IMR-90 (cell line): ENCODE results near the gene ZBTB38. TPM values are rescaled to one million over a fixed set of nuclear protein-coding genes. Genes with fewer than 3 reads are reported as not detected.

Experiments used
- ATAC-seq: fragments of 200-7000 bp; cut with Tn5 transposase; 2 replicates; pipeline ENCODE4 v1.9.1; 2020; ENCODE audit warnings: low read depth, mild to moderate bottlenecking, moderate library complexity
- BruUV-seq: library from RNA; stranded (reverse); fragments of 400-500 nt; replicated peaks from 2 replicates; lab custom pipeline; 2021; lab: Mats Ljungman, UMichigan
- CTCF ChIA-PET: fragments of 300-600 bp; formaldehyde crosslinking; extraction: SDS; loops from one replicate; lab custom pipeline; 2021; ENCODE audit warnings: antibody characterized with exemption; lab: Yijun Ruan, JAX
- POLR2A ChIA-PET: fragments of 300-600 bp; sonication (Branson Sonifier 250); formaldehyde crosslinking; loops from one replicate; lab custom pipeline; 2022; ENCODE audit warnings: antibody characterized with exemption; ENCODE audit not compliant: unreplicated experiment; lab: Charles Lee
- DNase-seq: peaks from one replicate; pipeline ENCODE4 v3.0.0; 2013
- H2AFZ ChIP-seq: replicated peaks from 2 replicates; pipeline ENCODE3; 2013; ENCODE audit warnings: low read length, mild to moderate bottlenecking; ENCODE audit not compliant: poor library complexity
- H2AK5ac ChIP-seq: 2 replicates; pipeline ENCODE4 v1.6.1; 2013; ENCODE audit warnings: low read depth, low read length, inconsistent platforms
- H2AK9ac ChIP-seq: replicated peaks from 2 replicates; pipeline ENCODE3; 2013; ENCODE audit warnings: mild to moderate bottlenecking, low read depth, low read length, moderate library complexity; ENCODE audit not compliant: poor library complexity
- H2BK120ac ChIP-seq: 2 replicates; pipeline ENCODE4 v1.6.1; 2013; ENCODE audit warnings: low read depth, low read length, inconsistent platforms
- H2BK15ac ChIP-seq: 3 replicates; pipeline ENCODE4 v1.6.1; 2013; ENCODE audit warnings: low read depth, low read length, inconsistent platforms
- H2BK20ac ChIP-seq: 2 replicates; pipeline ENCODE4 v1.6.1; 2013; ENCODE audit warnings: low read depth, mild to moderate bottlenecking, inconsistent platforms, low read length, moderate library complexity
- H2BK5ac ChIP-seq: 2 replicates; pipeline ENCODE4 v1.6.1; 2013; ENCODE audit warnings: mild to moderate bottlenecking, low read depth, low read length, inconsistent platforms; ENCODE audit not compliant: poor library complexity, severe bottlenecking
- H3K14ac ChIP-seq: replicated peaks from 2 replicates; pipeline ENCODE4 v1.6.1; 2013; ENCODE audit warnings: low read depth, low read length, inconsistent platforms
- H3K18ac ChIP-seq: 2 replicates; pipeline ENCODE4 v1.6.1; 2013; ENCODE audit warnings: low read depth, low read length, control low read depth
- H3K23ac ChIP-seq: 2 replicates; pipeline ENCODE4 v1.6.1; 2013; ENCODE audit warnings: low read depth, low read length, inconsistent platforms
- H3K27ac ChIP-seq: 2 replicates; pipeline ENCODE4 v1.5.1; 2013; ENCODE audit warnings: mild to moderate bottlenecking, control low read depth, low read length; ENCODE audit not compliant: insufficient read depth
- H3K27me3 ChIP-seq: 2 replicates; pipeline ENCODE4 v1.6.1; 2013; ENCODE audit warnings: low read length; ENCODE audit not compliant: control insufficient read depth, insufficient read depth
- H3K36me3 ChIP-seq: 2 replicates; pipeline ENCODE4 v1.6.1; 2013; ENCODE audit warnings: low read length, mixed read lengths; ENCODE audit not compliant: control insufficient read depth, insufficient read depth
- H3K4ac ChIP-seq: 2 replicates; pipeline ENCODE4 v1.6.1; 2013; ENCODE audit warnings: low read depth, low read length, inconsistent platforms
- H3K4me1 ChIP-seq: 2 replicates; pipeline ENCODE4 v1.6.1; 2013; ENCODE audit warnings: low read length, mixed read lengths; ENCODE audit not compliant: control insufficient read depth, insufficient read depth
- H3K4me2 ChIP-seq: 2 replicates; pipeline ENCODE4 v1.6.1; 2013; ENCODE audit warnings: low read depth, mild to moderate bottlenecking, control low read depth, low read length, moderate library complexity
- H3K4me3 ChIP-seq: 2 replicates; pipeline ENCODE4 v1.5.1; 2013; ENCODE audit warnings: low read depth, mild to moderate bottlenecking, control low read depth, low read length, moderate library complexity; ENCODE audit not compliant: insufficient read depth
- H3K56ac ChIP-seq: 2 replicates; pipeline ENCODE4 v1.6.1; 2013; ENCODE audit warnings: low read length, inconsistent platforms; ENCODE audit not compliant: insufficient read depth; ENCODE audit errors: extremely low read depth
- H3K79me1 ChIP-seq, 2 experiments: 2 replicates each; pipeline ENCODE4 v1.6.1; 2013; ENCODE audit warnings: low read length in 2 of 2, inconsistent platforms in 1 of 2, low read depth in 1 of 2
- H3K9ac ChIP-seq: 2 replicates; pipeline ENCODE4 v1.6.1; 2013; ENCODE audit warnings: low read depth, low read length, control low read depth
- H3K9me1 ChIP-seq: 2 replicates; pipeline ENCODE4 v1.6.1; 2013; ENCODE audit warnings: low read length, inconsistent platforms; ENCODE audit not compliant: insufficient read depth
- H3K9me3 ChIP-seq: 2 replicates; pipeline ENCODE4 v1.6.1; 2013; ENCODE audit warnings: low read length; ENCODE audit not compliant: control insufficient read depth, insufficient read depth
- H4K20me1 ChIP-seq: 2 replicates; pipeline ENCODE4 v1.6.1; 2013; ENCODE audit warnings: low read length, inconsistent platforms; ENCODE audit not compliant: insufficient read depth
- H4K5ac ChIP-seq: 2 replicates; pipeline ENCODE4 v1.6.1; 2013; ENCODE audit warnings: mild to moderate bottlenecking, low read depth, low read length, control low read depth
- H4K8ac ChIP-seq, 2 experiments: 2 replicates each; pipeline ENCODE4 v1.6.1; 2013; ENCODE audit warnings: low read depth in 2 of 2, low read length in 2 of 2, control low read depth in 1 of 2, inconsistent platforms in 1 of 2
- H4K91ac ChIP-seq: 2 replicates; pipeline ENCODE4 v1.6.1; 2013; ENCODE audit warnings: low read depth, low read length, inconsistent platforms; ENCODE audit not compliant: insufficient read depth
- ELK1 ChIP-seq: fragments of 150-350 bp; IDR thresholded peaks from 2 replicates; pipeline ENCODE4 v1.6.1; 2016; ENCODE audit warnings: low read depth, mild to moderate bottlenecking, low read length, moderate library complexity, borderline replicate concordance
- MAFK ChIP-seq: IDR thresholded peaks from 2 replicates; pipeline ENCODE4 v1.6.1; 2012; ENCODE audit warnings: low read depth, low read length, improper control_type of control experiment
- MXI1 ChIP-seq: IDR thresholded peaks from 2 replicates; pipeline ENCODE4 v1.6.1; 2012; ENCODE audit warnings: low read depth, mild to moderate bottlenecking, low read length, moderate library complexity, borderline replicate concordance
- NFE2L2 ChIP-seq: fragments of 150-350 bp; IDR thresholded peaks from 2 replicates; pipeline ENCODE4 v1.6.1; 2016; ENCODE audit warnings: low read depth, mild to moderate bottlenecking, low read length
- USF2 ChIP-seq: fragments of 150-350 bp; IDR thresholded peaks from 2 replicates; pipeline ENCODE4 v1.6.1; 2017; ENCODE audit warnings: mild to moderate bottlenecking, antibody characterized with exemption, low read length, low read depth
- WGBS, 2 experiments: methylation state at CpG; one replicate each; pipeline versions ENCODE4 v1.1.5 to v1.1.7; 2013; ENCODE audit warnings: missing lambda C conversion rate in 2 of 2; ENCODE audit not compliant: insufficient read length in 1 of 2; ENCODE audit errors: extremely low coverage in 2 of 2; 5-methylcytosine and 5-hydroxymethylcytosine counted together
- dilution Hi-C: fragments of 300-500 bp; cut with HindIII; formaldehyde crosslinking; loops from one replicate; pipeline ENCODE4 v1.14.3; 2018; ENCODE audit warnings: low sequenced_read_pairs; ENCODE audit not compliant: unreplicated experiment
- in situ Hi-C: fragments of 300-500 bp; cut with MboI; formaldehyde crosslinking; loops from 3 replicates; pipeline ENCODE4 v1.14.3; 2019; ENCODE audit warnings: low sequenced_read_pairs, inconsistent platforms, mixed read lengths
- intact Hi-C: fragments of 100-400 bp; cut with micrococcal nuclease; formaldehyde crosslinking; loops from 2 replicates; pipeline ENCODE4 v1.10.0; 2022
- polyA plus RNA-seq, 3 experiments: library from polyadenylated mRNA; depleted of rRNA; stranded (reverse); fragments of >200 nt; gene quantifications; 2 replicates each; pipeline ENCODE4 v1.2.3, GENCODE V29; 2012; ENCODE audit warnings: low replicate concordance in 1 of 3
- total RNA-seq: library from RNA; depleted of rRNA; stranded (reverse); fragments of >200 nt; gene quantifications from 2 replicates; pipeline ENCODE4 v1.2.3, GENCODE V29; 2012

The ZBTB38 gene
- total and polyA plus RNA-seq, 2 of the 4 experiments (the other 2 are of a cell fraction): 44.9 to 274 TPM

GRCh38 chr3:141407825-141408224, 39.5 kb downstream of the ZBTB38 start (continued):
- TF ChIP-seq ELK1: no peak

- H2BK5ac ChIP-seq: peak overlapping the region; percentile 99
- H3K4me3 ChIP-seq: no peak overlapping the region
- H2BK20ac ChIP-seq: peak overlapping the region; percentile 98
- H4K8ac ChIP-seq: peak overlapping the region; percentile 88 to 99; a peak in 3 of 4 replicates
- peaks cover 54% of the 10 kb centered on the region for H3K4me1 ChIP-seq
- dilution Hi-C loops (no loop called here), intact Hi-C loops (no loop called here), in situ Hi-C loops (no loop called here)
- H3K23ac ChIP-seq: peak overlapping the region; percentile 96
- peaks cover 44 to 62% of the 10 kb centered on the region in 2 experiments for H3K79me1 ChIP-seq
- H2AFZ ChIP-seq: no peak overlapping the region
- H3K14ac ChIP-seq: peak overlapping the region; percentile 91
- H2BK120ac ChIP-seq: peak overlapping the region; percentile 96
- no peak overlapping the region for H2AK9ac ChIP-seq
- no TSS peak for BruUV-seq
- no peaks in the 10 kb centered on the region for H4K20me1 ChIP-seq
- H3K56ac ChIP-seq: peak overlapping the region; percentile 58
- POLR2A ChIA-PET: interaction anchor here (0.5 kb wide), 1 partner anchor 26 kb away, joined by 3 read pairs; no protein-coding TSS in a partner anchor
- peak overlapping the region; percentile 97 for H3K18ac ChIP-seq
- H4K91ac ChIP-seq: peak overlapping the region; percentile 92
- H3K36me3 ChIP-seq: peaks cover 47% of the 10 kb centered on the region
- H3K9me1 ChIP-seq: peaks cover 30% of the 10 kb centered on the region
- H2AK5ac ChIP-seq: peak overlapping the region; percentile 91
- H3K27ac ChIP-seq: peak overlapping the region; percentile 100
- TF ChIP-seq NFE2L2: no peak
- TF ChIP-seq MAFK: no peak
- no peak for TF ChIP-seq MXI1
- TF ChIP-seq USF2: no peak
- no CpG with 5 or more reads among the region's 1 CpG for WGBS, 2 experiments
- H3K9ac ChIP-seq: peak overlapping the region; percentile 42; the same call in 1 of the 2 replicates
- DNase-seq: no peak
- H3K4me2 ChIP-seq: no peak overlapping the region
- H3K9me3 ChIP-seq: no peaks in the 10 kb centered on the region
- ATAC-seq: no peak
- peak overlapping the region; percentile 71; the same call in 2 of the 3 replicates for H2BK15ac ChIP-seq
- peak overlapping the region; percentile 93 for H4K5ac ChIP-seq
- peak overlapping the region; percentile 98 for H3K4ac ChIP-seq
- CTCF ChIA-PET: no interaction called here
- H3K27me3 ChIP-seq: no peaks in the 10 kb centered on the region
These were observed 40.3 kb downstream of the ZBTB38 start for GRCh38 chr3:141408596-141408995.
